ENCODE results near the gene SUCLG1.

The SUCLG1 gene

GRCh38 chr2:84467389-84467788 lies 8.3 kb upstream of the SUCLG1 start:
- no peak for DNase-seq (ENCODE audit: low read depth)
- no peak for TF ChIP-seq CTCF (IDR thresholded peaks at IDR 0.05; ENCODE audit: insufficient read depth, low read depth, low read length, missing control alignments)
- H3K4me3 ChIP-seq (ENCODE audit: low read depth, low read length): no peak overlapping the region

DNA sequence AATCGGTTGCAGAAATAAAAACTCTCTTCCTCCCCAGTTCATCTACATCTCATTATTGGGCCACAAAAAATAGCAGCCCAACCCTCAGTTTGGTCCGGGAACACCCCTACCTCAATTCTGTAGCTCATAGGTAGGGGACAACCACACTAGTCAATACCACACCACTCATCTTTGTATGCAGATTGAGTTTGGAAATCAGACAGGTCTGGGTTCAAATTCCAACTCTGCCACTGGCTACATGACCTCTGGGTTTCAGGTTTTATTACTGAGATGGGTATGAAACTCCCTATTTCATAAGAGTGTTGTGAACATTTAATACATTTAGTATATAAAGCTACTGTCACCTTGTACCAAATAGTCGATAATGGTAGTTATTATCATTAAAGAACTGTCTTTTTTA lies 2.2 kb upstream of the SUCLG1 start:
- no peak for TF ChIP-seq CTCF (IDR thresholded peaks at IDR 0.05; ENCODE audit: insufficient read depth, low read depth, low read length, missing control alignments)
- no peak overlapping the region for H3K4me3 ChIP-seq (ENCODE audit: low read depth, low read length)
- no peak for DNase-seq (ENCODE audit: low read depth)

GRCh38 chr2:84460670-84461069 lies 1.6 kb upstream of the SUCLG1 start:
- TF ChIP-seq CTCF (IDR thresholded peaks at IDR 0.05; ENCODE audit: insufficient read depth, low read depth, low read length, missing control alignments): no peak
- no peak overlapping the region for H3K4me3 ChIP-seq (ENCODE audit: low read depth, low read length)
- no peak for DNase-seq (ENCODE audit: low read depth)

DNA sequence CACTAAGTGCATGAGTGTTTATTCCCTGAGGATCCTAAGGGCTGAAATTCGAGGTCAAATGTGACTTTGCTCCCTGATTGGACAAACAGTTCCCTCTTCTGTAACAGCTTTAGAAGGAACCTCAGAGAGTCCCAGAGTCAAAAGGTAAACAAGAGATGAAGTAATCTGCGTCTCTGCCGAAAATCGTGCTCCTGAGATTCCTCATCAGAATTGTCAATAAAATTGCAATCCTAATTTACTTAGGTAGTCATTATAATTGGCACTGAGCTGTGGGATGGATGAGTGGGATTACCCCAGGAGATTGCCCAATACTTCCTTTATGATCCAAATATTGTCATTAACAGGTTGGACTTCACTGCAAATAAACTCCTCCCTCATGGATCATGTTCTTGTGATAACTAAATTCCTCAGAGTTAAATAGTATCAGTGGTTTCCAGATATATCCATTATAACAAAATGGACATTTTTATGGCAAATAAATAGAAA lies 907 bp upstream of the SUCLG1 start:
- no peak for TF ChIP-seq CTCF (IDR thresholded peaks at IDR 0.05; ENCODE audit: insufficient read depth, low read depth, low read length, missing control alignments)
- H3K4me3 ChIP-seq (ENCODE audit: low read depth, low read length): peak overlapping the region; percentile 89
- DNase-seq (ENCODE audit: low read depth): no peak

DNA sequence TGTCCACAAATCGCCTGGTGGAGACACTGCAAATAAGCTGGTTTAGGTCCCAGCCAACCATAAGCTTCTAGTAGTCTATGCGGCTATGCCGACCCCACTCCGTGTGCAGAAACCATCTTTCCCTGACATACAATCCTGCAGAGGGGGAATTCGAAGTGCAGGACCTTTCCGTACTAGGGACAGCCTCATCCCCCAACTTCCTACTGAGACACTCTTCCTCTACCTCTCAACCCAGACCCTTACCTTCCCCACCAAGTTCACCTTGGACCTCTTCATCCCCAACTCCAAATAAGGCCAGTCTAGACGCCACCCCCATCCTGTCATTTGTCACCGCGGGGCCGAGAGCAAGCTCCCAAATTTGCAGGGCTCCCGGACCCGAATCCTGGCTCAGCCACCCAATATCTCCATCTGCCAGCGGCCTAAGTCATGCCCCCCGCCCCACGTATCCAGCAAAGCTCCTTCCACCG lies 496 bp downstream of the SUCLG1 start:
- peak; percentile 35 for DNase-seq (ENCODE audit: low read depth)
- H3K4me3 ChIP-seq (ENCODE audit: low read depth, low read length): peak overlapping the region; percentile 89
- no peak for TF ChIP-seq CTCF (IDR thresholded peaks at IDR 0.05; ENCODE audit: insufficient read depth, low read depth, low read length, missing control alignments)

GRCh38 chr2:84457686-84458085 lies 1.4 kb downstream of the SUCLG1 start:
- no peak overlapping the region for H3K4me3 ChIP-seq (ENCODE audit: low read depth, low read length)
- TF ChIP-seq CTCF (IDR thresholded peaks at IDR 0.05; ENCODE audit: insufficient read depth, low read depth, low read length, missing control alignments): no peak
- DNase-seq (ENCODE audit: low read depth): no peak

DNA sequence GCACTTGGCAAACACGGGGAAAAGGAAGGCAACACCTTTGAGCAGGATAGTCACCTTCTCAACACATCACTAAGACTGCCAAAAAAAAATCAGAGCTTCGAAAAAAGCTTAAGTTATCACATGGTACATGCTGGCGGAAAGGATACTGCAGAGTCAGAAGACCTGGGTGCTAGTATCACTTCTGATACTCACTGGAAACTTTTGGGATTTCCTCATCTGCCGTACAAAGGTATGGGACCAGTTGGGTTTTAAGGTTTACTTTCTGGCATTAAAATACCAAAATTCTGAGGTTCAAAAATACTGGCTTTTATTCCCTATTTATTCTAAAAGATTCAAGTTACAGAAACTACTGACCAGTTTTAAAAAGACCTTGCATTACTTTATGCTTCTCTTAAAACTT lies 2.9 kb downstream of the SUCLG1 start:
- no peak overlapping the region for H3K4me3 ChIP-seq (ENCODE audit: low read depth, low read length)
- TF ChIP-seq CTCF (IDR thresholded peaks at IDR 0.05; ENCODE audit: insufficient read depth, low read depth, low read length, missing control alignments): no peak
- DNase-seq (ENCODE audit: low read depth): peak; percentile 9

Measured in GM12865 (cell line).